Activated naive CD4-positive, alpha-beta T cell treated with anti-CD3 and anti-CD28 coated beads, Interleukin-2, amount 10 ng/mL, durations not matched to agents 7 days and 5 days (primary cell): ENCODE measurements around the gene CACNA1F.

Experiments
- CTCF ChIA-PET: fragments of 350-600 bp; sonication (Branson Sonifier 250); formaldehyde crosslinking; loops from one replicate; lab custom pipeline; 2021; ENCODE audit warnings: antibody characterized with exemption; lab: Charles Lee
- DNase-seq: peaks from one replicate; pipeline ENCODE4 v3.0.0-alpha.2; 2020
- H3K27ac Mint-ChIP-seq: one replicate; pipeline ENCODE4 v1.8.0; 2021; ENCODE audit warnings: mild to moderate bottlenecking, moderate library complexity, mixed read lengths
- H3K27me3 Mint-ChIP-seq: one replicate; pipeline ENCODE4 v1.8.0; 2021; ENCODE audit warnings: mild to moderate bottlenecking, mixed read lengths
- H3K36me3 Mint-ChIP-seq: one replicate; pipeline ENCODE4 v1.8.0; 2021; ENCODE audit warnings: mixed read lengths
- H3K4me1 Mint-ChIP-seq: one replicate; pipeline ENCODE4 v1.8.0; 2021; ENCODE audit warnings: mixed read lengths
- H3K4me3 Mint-ChIP-seq: one replicate; pipeline ENCODE4 v1.8.0; 2021; ENCODE audit warnings: mild to moderate bottlenecking, moderate library complexity, mixed read lengths
- H3K9me3 Mint-ChIP-seq: one replicate; pipeline ENCODE4 v1.8.0; 2021; ENCODE audit warnings: mixed read lengths

The CACNA1F gene

DNA sequence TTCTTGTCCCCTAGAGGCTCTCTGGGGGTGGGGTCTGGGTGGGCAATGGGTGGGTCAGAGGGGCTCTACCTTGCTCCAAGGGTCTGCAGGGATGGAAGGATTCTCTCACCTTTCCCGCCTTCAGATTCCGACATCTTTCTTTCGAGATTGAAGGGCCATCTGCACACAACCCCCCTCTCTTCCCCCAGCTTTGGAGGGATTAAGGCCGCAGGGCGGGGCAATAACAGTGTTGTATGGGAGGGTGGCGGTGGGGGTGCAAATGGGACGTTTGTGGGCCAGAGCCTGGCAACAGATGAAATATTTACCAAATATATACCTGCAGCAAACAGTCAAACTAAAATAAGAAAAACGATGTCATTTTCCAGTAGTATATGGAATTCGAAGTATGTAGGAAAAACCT, at the start of gene CACNA1F:
Gene CACNA1F, minus strand, starts transcription at position 165 of the 400 bp plus-strand sequence. Its CDS starts 31 bp downstream, at position 134.
- Mint-ChIP-seq H3K27ac (peak within 1 kb of the TSS; percentile 70), H3K4me1 (peaks cover 46% of the 10 kb centered on the region), H3K27me3 (peaks cover 6% of the 10 kb centered on the region), H3K36me3 (peaks cover 7% of the 10 kb centered on the region), H3K9me3 (no peaks in the 10 kb centered on the region), H3K4me3 (no peak within 1 kb of the TSS)
- CTCF ChIA-PET = no interaction called here
- no peak for DNase-seq

GRCh38 chrX:49282647-49283011, 49.5 kb upstream of the CACNA1F start:
- CTCF ChIA-PET = no interaction called here
- no peak for DNase-seq
- H3K4me1 Mint-ChIP-seq = peaks cover 46% of the 10 kb centered on the region
- H3K4me3 Mint-ChIP-seq = no peak overlapping the region
- peaks cover 21% of the 10 kb centered on the region for H3K36me3 Mint-ChIP-seq
- H3K27ac Mint-ChIP-seq = no peak overlapping the region
- H3K9me3 Mint-ChIP-seq = no peaks in the 10 kb centered on the region
- H3K27me3 Mint-ChIP-seq = no peaks in the 10 kb centered on the region

GRCh38 chrX:49278081-49278480, 44.9 kb upstream of the CACNA1F start:
- H3K27me3 Mint-ChIP-seq = no peaks in the 10 kb centered on the region
- CTCF ChIA-PET = no interaction called here
- H3K36me3 Mint-ChIP-seq = peaks cover 32% of the 10 kb centered on the region
- peak overlapping the region; percentile 48 for H3K4me3 Mint-ChIP-seq
- peaks cover 82% of the 10 kb centered on the region for H3K4me1 Mint-ChIP-seq
- H3K27ac Mint-ChIP-seq = peak overlapping the region; percentile 96
- no peak for DNase-seq
- no peaks in the 10 kb centered on the region for H3K9me3 Mint-ChIP-seq

DNA sequence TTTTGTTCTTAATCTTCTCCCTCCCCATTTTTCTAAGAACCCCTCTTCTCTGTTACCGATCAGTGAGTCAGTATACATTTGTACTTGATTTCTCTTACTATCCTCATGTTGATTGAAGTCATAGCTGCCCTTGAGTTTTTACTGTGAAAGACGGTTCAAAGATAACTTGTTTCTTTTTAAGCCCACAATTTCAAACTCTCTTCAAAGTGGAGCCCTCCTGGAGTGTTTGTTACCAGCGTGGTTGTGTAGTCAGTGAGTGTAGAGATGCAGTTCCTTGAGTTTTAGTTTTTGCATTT, 44.3 kb upstream of the CACNA1F start:
- Mint-ChIP-seq H3K27me3 (no peaks in the 10 kb centered on the region), H3K36me3 (peaks cover 28% of the 10 kb centered on the region), H3K4me1 (peaks cover 82% of the 10 kb centered on the region), H3K9me3 (no peaks in the 10 kb centered on the region), H3K27ac (peak overlapping the region; percentile 96), H3K4me3 (peak overlapping the region; percentile 48)
- no peak for DNase-seq
- CTCF ChIA-PET = no interaction called here

GRCh38 chrX:49276671-49277534, 43.8 kb upstream of the CACNA1F start:
- peaks cover 27% of the 10 kb centered on the region for H3K36me3 Mint-ChIP-seq
- no peak for DNase-seq
- H3K4me1 Mint-ChIP-seq = peaks cover 81% of the 10 kb centered on the region
- no peaks in the 10 kb centered on the region for H3K27me3 Mint-ChIP-seq
- CTCF ChIA-PET = no interaction called here
- peak overlapping the region; percentile 48 for H3K4me3 Mint-ChIP-seq
- no peaks in the 10 kb centered on the region for H3K9me3 Mint-ChIP-seq
- H3K27ac Mint-ChIP-seq = peak overlapping the region; percentile 96

GRCh38 chrX:49276207-49276606, 43.1 kb upstream of the CACNA1F start:
- H3K27ac Mint-ChIP-seq = peak overlapping the region; percentile 96
- CTCF ChIA-PET = no interaction called here
- H3K4me1 Mint-ChIP-seq = peaks cover 87% of the 10 kb centered on the region

DNA sequence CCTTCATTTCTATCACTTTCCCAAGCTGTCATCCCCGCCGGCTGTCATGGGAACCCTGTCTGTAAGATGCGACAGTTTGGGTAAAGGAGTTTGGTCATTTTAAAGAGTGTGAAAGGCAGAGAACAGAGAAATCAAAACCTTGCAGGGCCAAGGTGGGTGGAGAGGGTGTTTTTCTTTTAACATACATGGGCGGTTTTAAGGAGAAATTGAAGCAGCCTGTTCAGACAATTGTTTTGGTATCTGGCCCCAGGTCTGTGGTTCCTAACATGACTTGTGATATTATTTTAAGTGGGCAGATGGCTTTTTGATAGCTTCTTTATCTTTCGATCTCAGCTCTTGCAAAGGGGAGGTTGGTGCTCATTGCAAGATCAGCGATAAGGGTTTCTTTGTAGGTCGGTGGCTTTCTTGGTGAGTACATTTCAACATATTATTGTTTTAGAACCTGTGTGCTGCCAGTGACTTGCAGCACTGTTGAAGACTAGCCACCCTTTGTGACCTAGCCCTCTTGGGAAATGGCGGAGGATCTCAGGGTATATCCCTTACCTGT, 40.1 kb upstream of the CACNA1F start:
- H3K27ac Mint-ChIP-seq = peak overlapping the region; percentile 95
- CTCF ChIA-PET = interaction anchor here (1.5 to 2.7 kb wide), 3 partner anchors 9 to 81 kb away, joined by 4 to 6 read pairs (median 6); no protein-coding TSS in a partner anchor
- no peaks in the 10 kb centered on the region for H3K9me3 Mint-ChIP-seq
- H3K4me3 Mint-ChIP-seq = peak overlapping the region; percentile 78
- peaks cover 78% of the 10 kb centered on the region for H3K4me1 Mint-ChIP-seq
- H3K27me3 Mint-ChIP-seq = no peaks in the 10 kb centered on the region
- H3K36me3 Mint-ChIP-seq = peaks cover 28% of the 10 kb centered on the region
- DNase-seq = peak; percentile 59

More at GRCh38 chrX:49276207-49276606, 43.1 kb upstream of the CACNA1F start:
- no peaks in the 10 kb centered on the region for H3K27me3 Mint-ChIP-seq
- H3K4me3 Mint-ChIP-seq = no peak overlapping the region
- H3K36me3 Mint-ChIP-seq = peaks cover 31% of the 10 kb centered on the region
- DNase-seq = no peak
- H3K9me3 Mint-ChIP-seq = no peaks in the 10 kb centered on the region

DNA sequence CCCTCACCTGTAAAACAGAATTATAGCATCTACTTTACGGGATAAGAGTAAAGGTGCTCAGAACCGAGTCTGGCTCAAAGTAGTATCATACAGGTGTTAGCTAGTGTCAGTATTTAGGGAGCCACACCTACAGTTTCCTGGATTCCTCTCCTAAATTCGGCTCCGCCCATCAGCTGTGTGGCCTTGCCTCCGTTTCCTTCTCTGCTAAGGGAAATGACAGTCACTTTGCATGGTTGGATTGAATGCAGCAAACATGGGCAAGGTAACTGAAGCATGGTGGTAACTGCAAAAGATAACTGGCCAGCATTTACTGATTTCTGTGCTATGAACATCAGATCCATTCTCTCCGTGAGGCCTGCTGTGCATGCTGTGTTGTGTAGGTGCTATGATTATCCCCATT, 39.3 kb upstream of the CACNA1F start:
- Mint-ChIP-seq H3K9me3 (no peaks in the 10 kb centered on the region), H3K4me1 (peaks cover 77% of the 10 kb centered on the region), H3K4me3 (peak overlapping the region; percentile 78), H3K27me3 (no peaks in the 10 kb centered on the region), H3K27ac (peak overlapping the region; percentile 95), H3K36me3 (peaks cover 28% of the 10 kb centered on the region)
- CTCF ChIA-PET = interaction anchor here (1.5 to 2.7 kb wide), 2 partner anchors 9 to 80 kb away, joined by 4 to 6 read pairs; no protein-coding TSS in a partner anchor
- peak; percentile 62 for DNase-seq

DNA sequence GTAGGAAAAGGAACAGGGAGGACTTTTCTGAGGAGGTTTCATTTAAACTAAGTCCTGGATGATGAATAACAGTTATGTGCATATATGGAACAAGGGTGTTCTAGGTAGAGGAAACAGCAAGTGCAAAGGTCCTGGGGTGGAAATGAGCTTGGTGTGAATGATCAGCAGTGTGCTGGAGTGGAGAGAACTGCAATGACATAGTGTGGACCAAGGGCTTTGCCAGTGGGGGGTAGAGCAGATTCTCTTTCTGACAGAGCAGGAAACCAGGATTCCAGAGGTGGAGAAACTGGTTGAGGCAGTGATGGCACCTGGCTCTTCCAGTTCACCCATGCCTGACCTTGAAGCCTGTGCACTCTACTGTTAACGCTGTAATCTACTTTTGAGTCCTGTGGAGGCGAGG, 38.2 kb upstream of the CACNA1F start:
- CTCF ChIA-PET = no interaction called here
- Mint-ChIP-seq H3K9me3 (no peaks in the 10 kb centered on the region), H3K4me1 (peaks cover 69% of the 10 kb centered on the region), H3K27ac (peak overlapping the region; percentile 95), H3K27me3 (no peaks in the 10 kb centered on the region), H3K36me3 (peaks cover 28% of the 10 kb centered on the region), H3K4me3 (peak overlapping the region; percentile 78)
- DNase-seq = no peak

DNA sequence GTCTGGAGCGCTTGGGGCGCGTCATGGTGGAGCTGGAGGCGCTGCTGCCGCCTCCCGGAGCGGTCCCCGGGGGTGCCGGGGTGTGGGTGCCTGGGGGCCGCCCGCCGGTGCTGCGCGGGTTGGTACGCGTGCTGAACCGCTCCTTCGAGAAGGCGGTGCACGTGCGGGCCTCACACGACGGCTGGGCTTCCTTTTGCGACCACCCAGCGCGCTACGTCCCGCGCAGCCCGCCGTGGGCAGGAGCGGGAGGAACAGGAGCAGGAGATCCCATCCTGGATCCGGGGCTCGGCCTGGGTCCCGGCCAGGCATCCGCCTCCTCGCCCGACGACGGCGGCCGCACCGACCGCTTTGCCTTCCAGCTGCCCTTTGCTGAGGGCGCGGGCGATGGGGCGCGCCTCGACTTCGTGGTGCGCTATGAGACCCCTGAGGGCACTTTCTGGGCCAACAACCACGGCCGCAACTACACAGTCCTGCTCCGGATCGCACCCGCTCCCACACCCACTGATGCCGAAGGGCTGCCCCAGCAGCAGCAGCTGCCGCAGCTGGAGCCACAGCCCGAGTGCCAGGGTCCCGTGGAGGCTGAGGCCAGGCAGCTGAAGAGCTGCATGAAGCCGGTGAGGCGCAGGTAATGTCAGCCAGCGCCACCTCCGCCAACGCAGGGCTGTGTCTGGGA, 37.2 kb upstream of the CACNA1F start:
- H3K4me1 Mint-ChIP-seq = peaks cover 59% of the 10 kb centered on the region
- peaks cover 22% of the 10 kb centered on the region for H3K36me3 Mint-ChIP-seq
- DNase-seq = no peak
- H3K4me3 Mint-ChIP-seq = peak overlapping the region; percentile 78
- H3K27me3 Mint-ChIP-seq = no peaks in the 10 kb centered on the region
- CTCF ChIA-PET = interaction anchor here (1.4 kb wide), 1 partner anchor 78 kb away, joined by 5 read pairs; no protein-coding TSS in a partner anchor
- H3K9me3 Mint-ChIP-seq = no peaks in the 10 kb centered on the region
- peak overlapping the region; percentile 95 for H3K27ac Mint-ChIP-seq

DNA sequence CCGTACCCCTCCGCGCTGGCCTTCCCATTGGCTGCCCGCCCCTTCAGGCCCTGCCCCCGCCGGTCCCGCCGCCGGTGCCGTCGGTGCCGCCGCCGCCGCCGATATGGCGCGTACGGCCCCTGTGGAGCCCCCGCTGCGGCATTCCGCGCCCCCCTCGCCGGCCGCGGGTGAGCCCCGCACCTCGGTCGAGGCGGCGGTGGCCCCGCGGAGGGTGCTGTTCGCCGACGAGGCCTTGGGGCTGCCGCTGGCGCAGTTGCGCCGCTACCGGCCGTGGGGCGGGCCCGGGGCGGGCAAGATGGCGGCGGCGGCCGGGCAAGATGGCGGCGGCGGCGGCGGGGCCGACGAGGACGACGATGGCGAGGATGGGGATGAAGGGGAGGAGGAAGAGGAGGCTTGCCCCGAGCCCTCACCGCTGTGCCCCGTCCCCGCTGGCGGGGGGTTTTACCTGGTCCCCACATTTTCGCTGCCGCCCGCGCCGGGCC, 36.7 kb upstream of the CACNA1F start, which contains the start of gene PPP1R3F:
Gene PPP1R3F, plus strand, starts transcription at position 27 of the 482 bp plus-strand sequence. Its CDS starts 77 bp downstream, at position 104.
- H3K9me3 Mint-ChIP-seq = no peaks in the 10 kb centered on the region
- peaks cover 56% of the 10 kb centered on the region for H3K4me1 Mint-ChIP-seq
- H3K36me3 Mint-ChIP-seq = peaks cover 16% of the 10 kb centered on the region
- peak within 1 kb of the TSS; percentile 96 for H3K27ac Mint-ChIP-seq
- H3K4me3 Mint-ChIP-seq = peak within 1 kb of the TSS; percentile 89
- CTCF ChIA-PET = interaction anchor here (1.4 kb wide), 1 partner anchor 77 kb away, joined by 5 read pairs; no protein-coding TSS in a partner anchor
- no peak for DNase-seq
- no peaks in the 10 kb centered on the region for H3K27me3 Mint-ChIP-seq

GRCh38 chrX:49269010-49269766, 36.0 kb upstream of the CACNA1F start:
- peak; percentile 96 for DNase-seq
- Mint-ChIP-seq H3K27ac (peak overlapping the region; percentile 96), H3K4me3 (peak overlapping the region; percentile 89), H3K27me3 (no peaks in the 10 kb centered on the region), H3K4me1 (peaks cover 51% of the 10 kb centered on the region), H3K36me3 (peaks cover 10% of the 10 kb centered on the region), H3K9me3 (no peaks in the 10 kb centered on the region)
- CTCF ChIA-PET = interaction anchor here (1.4 kb wide), 1 partner anchor 77 kb away, joined by 5 read pairs; no protein-coding TSS in a partner anchor

GRCh38 chrX:49268702-49269009, 35.5 kb upstream of the CACNA1F start:
- Mint-ChIP-seq H3K27me3 (no peaks in the 10 kb centered on the region), H3K36me3 (peaks cover 10% of the 10 kb centered on the region), H3K4me1 (peaks cover 50% of the 10 kb centered on the region), H3K9me3 (no peaks in the 10 kb centered on the region), H3K4me3 (peak overlapping the region; percentile 89), H3K27ac (peak overlapping the region; percentile 96)
- CTCF ChIA-PET = interaction anchor here (1.1 to 1.4 kb wide), 2 partner anchors 10 to 76 kb away, joined by 4 to 5 read pairs; no protein-coding TSS in a partner anchor
- no peak for DNase-seq
